ENCODE results near the gene GABRD. TPM values are rescaled to one million over a fixed set of nuclear protein-coding genes. Genes with fewer than 3 reads are reported as not detected.

Gene GABRD
- total RNA-seq, 1 experiment from 2014 or later: 1.7 TPM

- ATAC-seq (no peak), DNase-seq (ENCODE audit: low spot score) (no peak)
- no peak for TF ChIP-seq MLX (CRISPR knock-in tag; IDR thresholded peaks at IDR 0.05)
- no peak for TF ChIP-seq AFF4 (CRISPR knock-in tag; IDR thresholded peaks at IDR 0.05; ENCODE audit: borderline replicate concordance)
- no peak for TF ChIP-seq HMGA2 (CRISPR knock-in tag; IDR thresholded peaks at IDR 0.05)
- no peak for TF ChIP-seq TEAD1 (CRISPR knock-in tag; IDR thresholded peaks at IDR 0.05)
- no peak for TF ChIP-seq MXD4 (CRISPR knock-in tag; IDR thresholded peaks at IDR 0.05; ENCODE audit: borderline replicate concordance)
- no peak for TF ChIP-seq SP1 (CRISPR knock-in tag; conservative IDR thresholded peaks at IDR 0.05)
- no peak for TF ChIP-seq NR3C1 (CRISPR knock-in tag; conservative IDR thresholded peaks at IDR 0.05; ENCODE audit: low read depth)
- no peak for TF ChIP-seq ZNF121 (CRISPR knock-in tag; IDR thresholded peaks at IDR 0.05)
- TF ChIP-seq ARID4B (CRISPR knock-in tag; IDR thresholded peaks at IDR 0.05; ENCODE audit: borderline replicate concordance): no peak
- no peak for TF ChIP-seq TEAD4 (CRISPR knock-in tag; IDR thresholded peaks at IDR 0.05)
- no peak for TF ChIP-seq SOX15 (CRISPR knock-in tag; IDR thresholded peaks at IDR 0.05)
- no peak for TF ChIP-seq ZBTB21 (CRISPR knock-in tag; IDR thresholded peaks at IDR 0.05; ENCODE audit: borderline replicate concordance)
- TF ChIP-seq GRHL2 (CRISPR knock-in tag; IDR thresholded peaks at IDR 0.05; ENCODE audit: insufficient replicate concordance, severe bottlenecking): no peak
- ChIA-PET POLR2A (no interaction called here), CTCF (interaction anchor here (1.1 to 2.3 kb wide), 3 partner anchors 60 to 190 kb away, joined by 3 to 10 read pairs (median 3); no protein-coding TSS in a partner anchor)
- H3K9me3 Mint-ChIP-seq: peaks cover 2% of the 10 kb centered on the region
- H3K4me1 Mint-ChIP-seq: no peaks in the 10 kb centered on the region
- H3K27ac Mint-ChIP-seq: 0 out of 2 replicates have a peak overlapping the region, but pooled peaks have one; percentile 42
- H3K27me3 Mint-ChIP-seq (ENCODE audit: low read depth): no peaks in the 10 kb centered on the region; the same call in 1 of the 2 replicates
- H3K4me3 Mint-ChIP-seq: no peak overlapping the region
- peaks cover 2% of the 10 kb centered on the region; the same call in 1 of the 2 replicates for H3K36me3 Mint-ChIP-seq
Measured at GRCh38 chr1:1984560-1985070, 34.5 kb upstream of the GABRD start.

GRCh38 chr1:1985375-1986050 is 33.6 kb upstream of the GABRD start:
- peak overlapping the region; percentile 69 for H3K27ac Mint-ChIP-seq
- no peak for TF ChIP-seq PRDM15 (CRISPR knock-in tag; IDR thresholded peaks at IDR 0.05)
- no peak for TF ChIP-seq FOXP4 (CRISPR knock-in tag; IDR thresholded peaks at IDR 0.05)
- TF ChIP-seq RELA (CRISPR knock-in tag; IDR thresholded peaks at IDR 0.05; ENCODE audit: borderline replicate concordance): no peak
- no peak for TF ChIP-seq NFATC4 (CRISPR knock-in tag; IDR thresholded peaks at IDR 0.05)
- TF ChIP-seq JUN (CRISPR knock-in tag; IDR thresholded peaks at IDR 0.05): no peak

More at GRCh38 chr1:1985375-1986050, 33.6 kb upstream of the GABRD start:
- no peak overlapping the region for H3K4me3 Mint-ChIP-seq
- POLR2A ChIA-PET: no interaction called here
- H3K4me1 Mint-ChIP-seq: no peaks in the 10 kb centered on the region
- H3K9me3 Mint-ChIP-seq: no peaks in the 10 kb centered on the region
- DNase-seq (ENCODE audit: low spot score) (no peak), ATAC-seq (no peak)
- no peaks in the 10 kb centered on the region for H3K36me3 Mint-ChIP-seq
- CTCF ChIA-PET: interaction anchor here (2.3 kb wide), 1 partner anchor 59 kb away, joined by 10 read pairs; no protein-coding TSS in a partner anchor
- H3K27me3 Mint-ChIP-seq (ENCODE audit: low read depth): no peaks in the 10 kb centered on the region; the same call in 1 of the 2 replicates
